HEK293 (cell line): ENCODE measurements around the gene NANOS3.

ENCODE experiments used
- CTCF ChIA-PET: fragments of 350-600 bp; formaldehyde crosslinking; extraction: SDS; loops from one replicate; lab custom pipeline; 2021; ENCODE audit warnings: antibody characterized with exemption; lab: Yijun Ruan, JAX
- POLR2A ChIA-PET: fragments of 300-600 bp; formaldehyde crosslinking; extraction: SDS; loops from one replicate; lab custom pipeline; 2020; ENCODE audit warnings: antibody characterized with exemption, inconsistent platforms; lab: Yijun Ruan, JAX
- H3K27ac ChIP-seq: fragments of 200-500 bp; sonication (Bioruptor generic); 2 replicates; pipeline ENCODE4 v1.5.1; 2014; ENCODE audit warnings: low read depth, low read length, control low read depth, inconsistent platforms; ENCODE audit errors: extremely low read depth
- H3K36me3 ChIP-seq, 2 experiments: fragments of 200-500 bp in 1 of 2; sonication (Bioruptor generic) in 1 of 2; 1 replicate in 1 of 2; 2 replicates in 1 of 2; pipeline ENCODE4 v1.5.1; 2014 to 2017; ENCODE audit warnings: inconsistent platforms in 2 of 2, low read length in 2 of 2; ENCODE audit not compliant: control insufficient read depth in 2 of 2, insufficient read depth in 1 of 2
- H3K4me1 ChIP-seq: fragments of 200-500 bp; sonication (Bioruptor generic); 2 replicates; pipeline ENCODE4 v1.5.1; 2014; ENCODE audit warnings: mild to moderate bottlenecking, low read length, inconsistent platforms; ENCODE audit not compliant: control insufficient read depth, insufficient read depth
- H3K4me3 ChIP-seq: 2 replicates; pipeline ENCODE4 v1.5.1; 2011; ENCODE audit warnings: low read depth, mild to moderate bottlenecking, control low read depth, low read length, moderate library complexity
- H3K9me3 ChIP-seq: fragments of 200-500 bp; sonication (Bioruptor generic); 2 replicates; pipeline ENCODE4 v1.5.1; 2014; ENCODE audit warnings: low read depth, low read length, inconsistent platforms; ENCODE audit not compliant: control insufficient read depth, insufficient read depth
- EGR2 ChIP-seq: fragments of 450-650 bp; formaldehyde crosslinking; IDR thresholded peaks from 2 replicates; pipeline ENCODE4 v1.5.1; 2016; ENCODE audit warnings: low read depth, missing biosample characterization, missing genetic modification characterization
- GLI4 ChIP-seq: fragments of 450-650 bp; formaldehyde crosslinking; IDR thresholded peaks from 2 replicates; pipeline ENCODE4 v1.5.1; 2016; ENCODE audit warnings: missing biosample characterization, missing genetic modification characterization
- KLF1 ChIP-seq: fragments of 450-650 bp; formaldehyde crosslinking; IDR thresholded peaks from 2 replicates; pipeline ENCODE4 v1.5.1; 2016; ENCODE audit warnings: missing biosample characterization, missing genetic modification characterization
- KLF7 ChIP-seq: fragments of 450-650 bp; formaldehyde crosslinking; IDR thresholded peaks from 2 replicates; pipeline ENCODE4 v1.5.1; 2016; ENCODE audit warnings: missing biosample characterization, missing genetic modification characterization, borderline replicate concordance
- KLF8 ChIP-seq: fragments of 450-650 bp; formaldehyde crosslinking; IDR thresholded peaks from 2 replicates; pipeline ENCODE4 v1.5.1; 2016; ENCODE audit warnings: missing biosample characterization, missing genetic modification characterization
- SCRT2 ChIP-seq: fragments of 450-650 bp; formaldehyde crosslinking; IDR thresholded peaks from 2 replicates; pipeline ENCODE4 v1.5.1; 2016; ENCODE audit warnings: missing biosample characterization, missing genetic modification characterization
- ZIC2 ChIP-seq: fragments of 450-650 bp; formaldehyde crosslinking; IDR thresholded peaks from 2 replicates; pipeline ENCODE4 v1.5.1; 2016; ENCODE audit warnings: missing biosample characterization, missing genetic modification characterization
- ZNF121 ChIP-seq: fragments of 450-650 bp; formaldehyde crosslinking; IDR thresholded peaks from 2 replicates; pipeline ENCODE4 v1.5.1; 2016; ENCODE audit warnings: missing biosample characterization, missing genetic modification characterization
- ZNF266 ChIP-seq: fragments of 450-650 bp; formaldehyde crosslinking; IDR thresholded peaks from 2 replicates; pipeline ENCODE4 v1.5.1; 2016; ENCODE audit warnings: missing biosample characterization, missing genetic modification characterization, low read depth
- ZNF404 ChIP-seq: fragments of 450-650 bp; formaldehyde crosslinking; IDR thresholded peaks from 2 replicates; pipeline ENCODE4 v1.5.1; 2017; ENCODE audit warnings: missing biosample characterization, missing genetic modification characterization
- ZNF549 ChIP-seq: fragments of 450-650 bp; IDR thresholded peaks from 2 replicates; pipeline ENCODE4 v1.5.1; 2018; ENCODE audit warnings: missing biosample characterization, missing genetic modification characterization, mild to moderate bottlenecking, inconsistent platforms, moderate library complexity
- ZNF776 ChIP-seq: fragments of 450-650 bp; formaldehyde crosslinking; IDR thresholded peaks from 2 replicates; pipeline ENCODE4 v1.5.0; 2017; ENCODE audit warnings: missing biosample characterization, missing genetic modification characterization, borderline replicate concordance
- TF ChIP-seq, protein P1 (sequence below): fragments of 450-650 bp; formaldehyde crosslinking; optimal IDR thresholded peaks from 2 replicates; pipeline ENCODE3; 2016; ENCODE audit warnings: missing biosample characterization, mild to moderate bottlenecking, missing genetic modification characterization
- TF ChIP-seq, protein P2 (sequence below): fragments of 450-650 bp; formaldehyde crosslinking; IDR thresholded peaks from 2 replicates; pipeline ENCODE4 v1.5.1; 2016; ENCODE audit warnings: missing biosample characterization, missing genetic modification characterization
- TF ChIP-seq, protein P3 (sequence below): fragments of 450-650 bp; formaldehyde crosslinking; IDR thresholded peaks from 2 replicates; pipeline ENCODE4 v1.5.1; 2016; ENCODE audit warnings: missing biosample characterization, missing genetic modification characterization
- TF ChIP-seq, protein P4 (sequence below): sonication (generic); formaldehyde crosslinking; IDR thresholded peaks from 2 replicates; pipeline ENCODE4 v1.8.1; 2022; ENCODE audit warnings: mild to moderate bottlenecking, moderate library complexity, missing genetic modification reagents
- TF ChIP-seq, protein P5 (sequence below): fragments of 450-650 bp; formaldehyde crosslinking; IDR thresholded peaks from 2 replicates; pipeline ENCODE4 v1.5.1; 2016; ENCODE audit warnings: missing biosample characterization, missing genetic modification characterization
- TF ChIP-seq, protein P6 (sequence below): fragments of 450-650 bp; formaldehyde crosslinking; IDR thresholded peaks from 2 replicates; pipeline ENCODE4 v1.5.1; 2016; ENCODE audit warnings: missing biosample characterization, missing genetic modification characterization
- TF ChIP-seq, protein P7 (sequence below): fragments of 450-650 bp; formaldehyde crosslinking; IDR thresholded peaks from 2 replicates; pipeline ENCODE4 v1.5.1; 2016; ENCODE audit warnings: missing biosample characterization, missing genetic modification characterization, borderline replicate concordance

The NANOS3 gene

DNA sequence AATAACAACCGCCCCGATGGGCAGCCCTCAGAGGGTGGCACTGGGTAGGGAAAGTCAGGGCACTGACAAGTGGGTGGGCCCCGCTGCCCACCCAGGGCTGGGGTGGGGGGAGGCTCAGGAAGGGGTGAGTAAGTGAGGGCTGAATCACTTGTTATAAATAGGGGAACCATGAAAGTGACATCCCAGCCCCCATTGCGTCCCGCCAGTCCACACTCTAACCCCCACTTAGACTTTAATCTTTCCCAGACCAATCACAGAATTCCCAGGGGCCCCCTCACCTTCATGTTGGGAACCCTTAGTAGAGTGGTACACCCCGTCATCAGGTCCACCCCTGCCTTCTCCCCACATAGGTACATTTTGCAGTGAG is 37.0 kb upstream of the NANOS3 start (continued):
- TF ChIP-seq, protein P1, sequence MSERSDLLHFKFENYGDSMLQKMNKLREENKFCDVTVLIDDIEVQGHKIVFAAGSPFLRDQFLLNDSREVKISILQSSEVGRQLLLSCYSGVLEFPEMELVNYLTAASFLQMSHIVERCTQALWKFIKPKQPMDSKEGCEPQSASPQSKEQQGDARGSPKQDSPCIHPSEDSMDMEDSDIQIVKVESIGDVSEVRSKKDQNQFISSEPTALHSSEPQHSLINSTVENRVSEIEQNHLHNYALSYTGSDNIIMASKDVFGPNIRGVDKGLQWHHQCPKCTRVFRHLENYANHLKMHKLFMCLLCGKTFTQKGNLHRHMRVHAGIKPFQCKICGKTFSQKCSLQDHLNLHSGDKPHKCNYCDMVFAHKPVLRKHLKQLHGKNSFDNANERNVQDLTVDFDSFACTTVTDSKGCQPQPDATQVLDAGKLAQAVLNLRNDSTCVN (tag by site-specific recombination): no peak
- TF ChIP-seq ZNF266 (tag by site-specific recombination) (no peak), ZNF404 (tag by site-specific recombination) (no peak), EGR2 (tag by site-specific recombination) (no peak), ZNF121 (no peak), SCRT2 (tag by site-specific recombination) (no peak), GLI4 (no peak), KLF7 (tag by site-specific recombination) (no peak), ZIC2 (tag by site-specific recombination) (no peak), ZNF549 (tag by site-specific recombination) (no peak), ZNF776 (tag by site-specific recombination) (no peak)
- TF ChIP-seq, protein P2, sequence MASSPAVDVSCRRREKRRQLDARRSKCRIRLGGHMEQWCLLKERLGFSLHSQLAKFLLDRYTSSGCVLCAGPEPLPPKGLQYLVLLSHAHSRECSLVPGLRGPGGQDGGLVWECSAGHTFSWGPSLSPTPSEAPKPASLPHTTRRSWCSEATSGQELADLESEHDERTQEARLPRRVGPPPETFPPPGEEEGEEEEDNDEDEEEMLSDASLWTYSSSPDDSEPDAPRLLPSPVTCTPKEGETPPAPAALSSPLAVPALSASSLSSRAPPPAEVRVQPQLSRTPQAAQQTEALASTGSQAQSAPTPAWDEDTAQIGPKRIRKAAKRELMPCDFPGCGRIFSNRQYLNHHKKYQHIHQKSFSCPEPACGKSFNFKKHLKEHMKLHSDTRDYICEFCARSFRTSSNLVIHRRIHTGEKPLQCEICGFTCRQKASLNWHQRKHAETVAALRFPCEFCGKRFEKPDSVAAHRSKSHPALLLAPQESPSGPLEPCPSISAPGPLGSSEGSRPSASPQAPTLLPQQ: peak; percentile 57
- TF ChIP-seq, protein P3, sequence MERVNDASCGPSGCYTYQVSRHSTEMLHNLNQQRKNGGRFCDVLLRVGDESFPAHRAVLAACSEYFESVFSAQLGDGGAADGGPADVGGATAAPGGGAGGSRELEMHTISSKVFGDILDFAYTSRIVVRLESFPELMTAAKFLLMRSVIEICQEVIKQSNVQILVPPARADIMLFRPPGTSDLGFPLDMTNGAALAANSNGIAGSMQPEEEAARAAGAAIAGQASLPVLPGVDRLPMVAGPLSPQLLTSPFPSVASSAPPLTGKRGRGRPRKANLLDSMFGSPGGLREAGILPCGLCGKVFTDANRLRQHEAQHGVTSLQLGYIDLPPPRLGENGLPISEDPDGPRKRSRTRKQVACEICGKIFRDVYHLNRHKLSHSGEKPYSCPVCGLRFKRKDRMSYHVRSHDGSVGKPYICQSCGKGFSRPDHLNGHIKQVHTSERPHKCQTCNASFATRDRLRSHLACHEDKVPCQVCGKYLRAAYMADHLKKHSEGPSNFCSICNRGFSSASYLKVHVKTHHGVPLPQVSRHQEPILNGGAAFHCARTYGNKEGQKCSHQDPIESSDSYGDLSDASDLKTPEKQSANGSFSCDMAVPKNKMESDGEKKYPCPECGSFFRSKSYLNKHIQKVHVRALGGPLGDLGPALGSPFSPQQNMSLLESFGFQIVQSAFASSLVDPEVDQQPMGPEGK (tag by site-specific recombination): no peak
- TF ChIP-seq, protein P4, sequence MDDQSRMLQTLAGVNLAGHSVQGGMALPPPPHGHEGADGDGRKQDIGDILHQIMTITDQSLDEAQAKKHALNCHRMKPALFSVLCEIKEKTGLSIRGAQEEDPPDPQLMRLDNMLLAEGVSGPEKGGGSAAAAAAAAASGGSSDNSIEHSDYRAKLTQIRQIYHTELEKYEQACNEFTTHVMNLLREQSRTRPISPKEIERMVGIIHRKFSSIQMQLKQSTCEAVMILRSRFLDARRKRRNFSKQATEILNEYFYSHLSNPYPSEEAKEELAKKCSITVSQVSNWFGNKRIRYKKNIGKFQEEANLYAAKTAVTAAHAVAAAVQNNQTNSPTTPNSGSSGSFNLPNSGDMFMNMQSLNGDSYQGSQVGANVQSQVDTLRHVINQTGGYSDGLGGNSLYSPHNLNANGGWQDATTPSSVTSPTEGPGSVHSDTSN (CRISPR knock-in tag): no peak

DNA sequence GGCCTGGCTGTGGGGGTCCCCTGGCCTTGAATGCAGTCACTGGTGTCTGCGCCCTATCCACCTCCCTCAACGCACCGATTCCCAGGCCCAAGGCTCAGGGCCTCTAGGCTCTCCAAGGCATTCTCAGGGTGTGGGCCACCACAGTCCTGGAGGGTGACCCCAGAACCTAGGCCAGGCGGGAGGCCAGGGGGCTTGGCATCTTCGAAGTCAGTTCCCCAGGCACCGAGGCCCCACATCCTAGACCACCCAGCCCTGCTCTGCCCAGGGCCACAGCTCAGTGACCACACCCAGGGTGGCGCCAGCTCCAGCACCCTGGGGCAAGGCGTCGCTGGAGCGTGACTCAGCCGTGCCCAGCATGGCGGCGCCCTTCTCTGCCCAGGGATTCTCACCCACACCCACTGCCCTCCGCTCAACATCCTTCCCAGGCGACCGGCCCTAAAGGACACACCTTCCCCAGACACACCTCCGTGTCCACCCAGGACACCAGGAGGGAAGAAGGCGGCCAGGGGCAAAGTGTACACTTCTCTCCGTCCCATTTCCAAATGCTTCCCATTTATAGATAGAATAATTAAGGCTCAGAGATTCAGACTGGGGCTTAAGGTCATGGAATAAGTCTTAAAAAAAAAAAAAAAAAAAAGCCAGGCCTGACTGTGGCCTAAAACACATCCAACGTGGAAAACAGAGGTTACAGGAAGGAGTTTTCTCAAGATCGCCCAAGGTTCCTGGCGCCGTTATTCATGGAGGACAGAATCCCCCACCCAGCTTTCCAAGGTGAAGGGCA is 36.4 kb upstream of the NANOS3 start:
- TF ChIP-seq, protein P5, sequence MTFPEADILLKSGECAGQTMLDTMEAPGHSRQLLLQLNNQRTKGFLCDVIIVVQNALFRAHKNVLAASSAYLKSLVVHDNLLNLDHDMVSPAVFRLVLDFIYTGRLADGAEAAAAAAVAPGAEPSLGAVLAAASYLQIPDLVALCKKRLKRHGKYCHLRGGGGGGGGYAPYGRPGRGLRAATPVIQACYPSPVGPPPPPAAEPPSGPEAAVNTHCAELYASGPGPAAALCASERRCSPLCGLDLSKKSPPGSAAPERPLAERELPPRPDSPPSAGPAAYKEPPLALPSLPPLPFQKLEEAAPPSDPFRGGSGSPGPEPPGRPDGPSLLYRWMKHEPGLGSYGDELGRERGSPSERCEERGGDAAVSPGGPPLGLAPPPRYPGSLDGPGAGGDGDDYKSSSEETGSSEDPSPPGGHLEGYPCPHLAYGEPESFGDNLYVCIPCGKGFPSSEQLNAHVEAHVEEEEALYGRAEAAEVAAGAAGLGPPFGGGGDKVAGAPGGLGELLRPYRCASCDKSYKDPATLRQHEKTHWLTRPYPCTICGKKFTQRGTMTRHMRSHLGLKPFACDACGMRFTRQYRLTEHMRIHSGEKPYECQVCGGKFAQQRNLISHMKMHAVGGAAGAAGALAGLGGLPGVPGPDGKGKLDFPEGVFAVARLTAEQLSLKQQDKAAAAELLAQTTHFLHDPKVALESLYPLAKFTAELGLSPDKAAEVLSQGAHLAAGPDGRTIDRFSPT (tag by site-specific recombination): peak; percentile 78
- TF ChIP-seq KLF8 (tag by site-specific recombination) (0 out of 2 replicates have a peak, but pooled peaks have one; percentile 17), ZIC2 (tag by site-specific recombination) (peak; percentile 71), KLF1 (tag by site-specific recombination) (peak; percentile 99)
- TF ChIP-seq, protein P6, sequence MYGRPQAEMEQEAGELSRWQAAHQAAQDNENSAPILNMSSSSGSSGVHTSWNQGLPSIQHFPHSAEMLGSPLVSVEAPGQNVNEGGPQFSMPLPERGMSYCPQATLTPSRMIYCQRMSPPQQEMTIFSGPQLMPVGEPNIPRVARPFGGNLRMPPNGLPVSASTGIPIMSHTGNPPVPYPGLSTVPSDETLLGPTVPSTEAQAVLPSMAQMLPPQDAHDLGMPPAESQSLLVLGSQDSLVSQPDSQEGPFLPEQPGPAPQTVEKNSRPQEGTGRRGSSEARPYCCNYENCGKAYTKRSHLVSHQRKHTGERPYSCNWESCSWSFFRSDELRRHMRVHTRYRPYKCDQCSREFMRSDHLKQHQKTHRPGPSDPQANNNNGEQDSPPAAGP (tag by site-specific recombination): peak; percentile 75
- TF ChIP-seq, protein P7, sequence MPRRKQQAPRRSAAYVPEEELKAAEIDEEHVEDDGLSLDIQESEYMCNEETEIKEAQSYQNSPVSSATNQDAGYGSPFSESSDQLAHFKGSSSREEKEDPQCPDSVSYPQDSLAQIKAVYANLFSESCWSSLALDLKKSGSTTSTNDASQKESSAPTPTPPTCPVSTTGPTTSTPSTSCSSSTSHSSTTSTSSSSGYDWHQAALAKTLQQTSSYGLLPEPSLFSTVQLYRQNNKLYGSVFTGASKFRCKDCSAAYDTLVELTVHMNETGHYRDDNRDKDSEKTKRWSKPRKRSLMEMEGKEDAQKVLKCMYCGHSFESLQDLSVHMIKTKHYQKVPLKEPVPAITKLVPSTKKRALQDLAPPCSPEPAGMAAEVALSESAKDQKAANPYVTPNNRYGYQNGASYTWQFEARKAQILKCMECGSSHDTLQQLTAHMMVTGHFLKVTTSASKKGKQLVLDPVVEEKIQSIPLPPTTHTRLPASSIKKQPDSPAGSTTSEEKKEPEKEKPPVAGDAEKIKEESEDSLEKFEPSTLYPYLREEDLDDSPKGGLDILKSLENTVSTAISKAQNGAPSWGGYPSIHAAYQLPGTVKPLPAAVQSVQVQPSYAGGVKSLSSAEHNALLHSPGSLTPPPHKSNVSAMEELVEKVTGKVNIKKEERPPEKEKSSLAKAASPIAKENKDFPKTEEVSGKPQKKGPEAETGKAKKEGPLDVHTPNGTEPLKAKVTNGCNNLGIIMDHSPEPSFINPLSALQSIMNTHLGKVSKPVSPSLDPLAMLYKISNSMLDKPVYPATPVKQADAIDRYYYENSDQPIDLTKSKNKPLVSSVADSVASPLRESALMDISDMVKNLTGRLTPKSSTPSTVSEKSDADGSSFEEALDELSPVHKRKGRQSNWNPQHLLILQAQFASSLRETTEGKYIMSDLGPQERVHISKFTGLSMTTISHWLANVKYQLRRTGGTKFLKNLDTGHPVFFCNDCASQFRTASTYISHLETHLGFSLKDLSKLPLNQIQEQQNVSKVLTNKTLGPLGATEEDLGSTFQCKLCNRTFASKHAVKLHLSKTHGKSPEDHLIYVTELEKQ (tag by site-specific recombination): no peak
- TF ChIP-seq, all 188 proteins: peak for 5
- H3K4me3 ChIP-seq: peak overlapping the region; percentile 78
- no peak overlapping the region for H3K27ac ChIP-seq
- no peaks in the 10 kb centered on the region for H3K9me3 ChIP-seq
- CTCF ChIA-PET: interaction anchor here (0.6 to 0.9 kb wide), 3 partner anchors 11 to 564 kb away, joined by 3 to 4 read pairs (median 3); no protein-coding TSS in a partner anchor
- peaks cover 14% of the 10 kb centered on the region for H3K4me1 ChIP-seq
- H3K36me3 ChIP-seq: peaks cover 0 to 10% of the 10 kb centered on the region in 2 experiments; a peak in 1 of 3 replicates
- POLR2A ChIA-PET: interaction anchor here (1.3 to 3.0 kb wide), 3 partner anchors 12 to 45 kb away, joined by 4 to 21 read pairs (median 6); partner anchors contain the start of gene ZSWIM4
